ENCODE measurements around the gene SLC35F3.

DNA sequence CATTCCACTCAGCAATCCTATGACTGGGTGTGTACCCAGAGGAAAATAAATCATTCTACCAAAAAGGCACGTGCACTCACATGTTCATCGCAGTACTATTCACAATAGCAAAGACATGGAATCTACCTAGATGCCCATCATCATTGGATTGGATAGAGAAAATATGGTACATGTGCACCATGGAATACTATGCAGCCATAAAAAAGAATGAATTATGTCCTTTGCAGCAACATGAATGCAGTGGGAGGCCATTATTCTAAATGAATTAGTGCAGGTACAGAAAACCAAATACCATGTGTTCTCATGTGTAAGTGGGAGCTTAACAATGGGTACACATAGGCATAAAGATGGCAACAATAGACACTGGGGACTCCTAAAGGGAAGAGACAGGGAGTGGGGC lies 39.9 kb upstream of the SLC35F3 start:
- TF ChIP-seq, protein P1, sequence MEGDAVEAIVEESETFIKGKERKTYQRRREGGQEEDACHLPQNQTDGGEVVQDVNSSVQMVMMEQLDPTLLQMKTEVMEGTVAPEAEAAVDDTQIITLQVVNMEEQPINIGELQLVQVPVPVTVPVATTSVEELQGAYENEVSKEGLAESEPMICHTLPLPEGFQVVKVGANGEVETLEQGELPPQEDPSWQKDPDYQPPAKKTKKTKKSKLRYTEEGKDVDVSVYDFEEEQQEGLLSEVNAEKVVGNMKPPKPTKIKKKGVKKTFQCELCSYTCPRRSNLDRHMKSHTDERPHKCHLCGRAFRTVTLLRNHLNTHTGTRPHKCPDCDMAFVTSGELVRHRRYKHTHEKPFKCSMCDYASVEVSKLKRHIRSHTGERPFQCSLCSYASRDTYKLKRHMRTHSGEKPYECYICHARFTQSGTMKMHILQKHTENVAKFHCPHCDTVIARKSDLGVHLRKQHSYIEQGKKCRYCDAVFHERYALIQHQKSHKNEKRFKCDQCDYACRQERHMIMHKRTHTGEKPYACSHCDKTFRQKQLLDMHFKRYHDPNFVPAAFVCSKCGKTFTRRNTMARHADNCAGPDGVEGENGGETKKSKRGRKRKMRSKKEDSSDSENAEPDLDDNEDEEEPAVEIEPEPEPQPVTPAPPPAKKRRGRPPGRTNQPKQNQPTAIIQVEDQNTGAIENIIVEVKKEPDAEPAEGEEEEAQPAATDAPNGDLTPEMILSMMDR (IDR thresholded peaks at IDR 0.05; ENCODE audit: insufficient read depth, low read depth, low read length): no peak
- no peak for TF ChIP-seq EZH2 (IDR thresholded peaks at IDR 0.05; ENCODE audit: insufficient read depth, low read length)

Data from astrocyte (in vitro differentiated cells and primary cell).